ENCODE data around the gene SECISBP2L. TPM values are rescaled to one million over a fixed set of nuclear protein-coding genes. Genes with fewer than 3 reads are reported as not detected.

The SECISBP2L gene
- total RNA-seq: 44.7 and 52.3 TPM in 2 replicates
- polyA plus RNA-seq: 23.1 and 23.2 TPM in 2 replicates
- 9.3 and 10.1 TPM in 2 replicates for polyA plus RNA-seq (2011; cell fraction: cytosol; rRNA removed)
- polyA plus RNA-seq (2011; cell fraction: nucleus; rRNA removed): 25.5 and 26.3 TPM in 2 replicates
- polyA plus RNA-seq (2012): 16.2 and 20.6 TPM in 2 replicates
- polyA minus RNA-seq: 115 TPM in 2 replicates
- polyA minus RNA-seq (2011; cell fraction: cytosol; rRNA and poly(A)+ RNA removed): 11.1 TPM
- 101 and 132 TPM in 2 replicates for polyA minus RNA-seq (2011; cell fraction: nucleus; rRNA and poly(A)+ RNA removed)
- percentile 86 among the genes with signal in this experiment for Bru-seq, nascent RNA
- percentile 90 among the genes with signal in this experiment for BruChase-seq, experiment 1, labeled RNA remaining after a 6-hour chase
- percentile 93 among the genes with signal in this experiment for BruChase-seq, experiment 2, labeled RNA remaining after a 2-hour chase
- long read RNA-seq, partial matches to known transcripts: 1 of 16 reads
- long read RNA-seq, other reads (novel, unspliced or antisense): 15 of 16 reads

- Histone ChIP-seq H3K9me3 (replicated peaks; ENCODE audit: control insufficient read depth, insufficient read depth, low read length) (no peaks in the 10 kb centered on the region), H3K4me2 (ENCODE audit: insufficient read depth, low read length) (peak within 1 kb of the TSS; percentile 100), H3K4me3 (replicated peaks in 1 of 3; ENCODE audit: insufficient read depth in 1 of 3, low read depth in 1 of 3, low read length in 3 of 3) (peak within 1 kb of the TSS; percentile 75 to 98 (median 80)), H3K27ac (ENCODE audit: insufficient read depth, low read depth, low read length) (peak within 1 kb of the TSS; percentile 74), H3K9ac (replicated peaks; ENCODE audit: extremely low read depth, insufficient read depth, low read length) (peak within 1 kb of the TSS; percentile 90), H3K9me1 (replicated peaks; ENCODE audit: control insufficient read depth, extremely low read depth, insufficient read depth, low read length) (no peaks in the 10 kb centered on the region), H2AFZ (ENCODE audit: low read depth, low read length) (peak within 1 kb of the TSS; percentile 100), H4K20me1 (replicated peaks; ENCODE audit: control insufficient read depth, extremely low read depth, insufficient read depth, low read length) (peaks cover under 1% of the 10 kb centered on the region), H3K27me3 (ENCODE audit: control insufficient read depth in 2 of 2, insufficient read depth in 2 of 2, low read length in 2 of 2) (peaks cover 0 to 1% of the 10 kb centered on the region in 2 experiments), H3K36me3 (ENCODE audit: control insufficient read depth in 2 of 2, extremely low read depth in 1 of 2, insufficient read depth in 2 of 2, low read length in 2 of 2) (no peaks in the 10 kb centered on the region), H3K4me1 (ENCODE audit: control insufficient read depth, extremely low read depth, insufficient read depth, low read length) (peaks cover 18% of the 10 kb centered on the region), H3K79me2 (ENCODE audit: control insufficient read depth, insufficient read depth, low read length) (peaks cover 33% of the 10 kb centered on the region)
- ChIA-PET POLR2A (interaction anchor here (1.5 kb wide), 1 partner anchor 14 kb away, joined by 4 read pairs; no protein-coding TSS in a partner anchor), CTCF (interaction anchor here (0.7 to 5.1 kb wide), 11 partner anchors 9 to 375 kb away, joined by 3 to 36 read pairs (median 4); partner anchors contain the start of genes COPS2 and SHC4)
- dilution Hi-C loops (cut with MboI; ENCODE audit: extremely low pct_ligation_motif_present, low sequenced_read_pairs) (no loop called here), intact Hi-C loops (cut with micrococcal nuclease) (loop anchor here (1.0 to 10.0 kb wide), 7 partner anchors 15 to 716 kb away; partner anchors contain the start of genes COPS2, DUT and EID1)
- TF ChIP-seq POLR2A (IDR thresholded peaks at IDR 0.05; ENCODE audit: low read depth, low read length) (peak; percentile 51), JUN (IDR thresholded peaks at IDR 0.05; ENCODE audit: borderline replicate concordance, insufficient read depth, insufficient read length, low read depth) (no peak), MYC (IDR thresholded peaks at IDR 0.05; ENCODE audit: low read depth, low read length) (no peak), CTCF (IDR thresholded peaks at IDR 0.05; ENCODE audit: extremely low read depth in 1 of 2, insufficient read depth in 1 of 2, low read depth in 1 of 2, low read length in 2 of 2) (peak; percentile 23 to 49), FOS (IDR thresholded peaks at IDR 0.05; ENCODE audit: borderline replicate concordance, insufficient read depth, low read length) (no peak)
- TF ChIP-seq, protein P1, sequence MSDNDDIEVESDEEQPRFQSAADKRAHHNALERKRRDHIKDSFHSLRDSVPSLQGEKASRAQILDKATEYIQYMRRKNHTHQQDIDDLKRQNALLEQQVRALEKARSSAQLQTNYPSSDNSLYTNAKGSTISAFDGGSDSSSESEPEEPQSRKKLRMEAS (IDR thresholded peaks at IDR 0.05; ENCODE audit: insufficient read depth, insufficient read length): peak; percentile 35
- DNase-seq (ENCODE audit: low read depth, low spot score) (peak; percentile 97), FAIRE-seq (peak; percentile 88)
- BruUV-seq (replicated peaks): TSS peak; percentile 77
Measured at GRCh38 chr15:49046220-49047102, at the start of gene SECISBP2L. SECISBP2L (minus strand) TSS chr15:49046446; CDS start chr15:49046299, 147 bp downstream.

Measured in endothelial cell of umbilical vein (primary cell).